ENCODE results near the gene ALOX12B. TPM values are rescaled to one million over a fixed set of nuclear protein-coding genes. Genes with fewer than 3 reads are reported as not detected.

ALOX12B gene
- total RNA-seq, 1 experiment from 2014 or later, result not detected

DNA sequence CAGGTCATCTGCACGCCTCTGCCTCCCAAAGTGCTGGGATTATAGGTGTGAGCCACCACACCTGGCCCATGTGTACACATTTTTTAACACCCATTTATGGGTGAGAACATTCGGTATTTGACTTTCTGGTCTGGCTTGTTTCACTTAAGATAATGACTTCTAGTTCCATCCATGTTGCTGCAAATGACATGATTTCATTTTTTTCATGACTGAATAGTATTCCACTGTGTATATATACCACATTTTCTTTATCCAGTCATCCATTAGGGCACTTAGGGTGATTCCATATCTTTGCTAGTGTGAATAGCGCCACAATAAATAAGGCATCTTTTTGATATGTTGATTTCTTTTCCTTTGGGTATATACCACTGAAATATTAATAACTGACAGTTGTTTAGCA lies 5.6 kb downstream of the ALOX12B start:
- H3K27ac ChIP-seq, result no peak overlapping the region
- H3K9me2 ChIP-seq (ENCODE audit: insufficient read depth), result no peaks in the 10 kb centered on the region
- POLR2A ChIA-PET (ENCODE audit: unreplicated experiment), result no interaction called here
- no peaks in the 10 kb centered on the region for H3K79me2 ChIP-seq (ENCODE audit: low read depth)
- no peak for DNase-seq
- CTCF ChIA-PET, result interaction anchor here (1.0 kb wide), 1 partner anchor 12 kb away, joined by 3 read pairs; no protein-coding TSS in a partner anchor
- no peaks in the 10 kb centered on the region for H3K36me3 ChIP-seq (ENCODE audit: low read depth)
- BruUV-seq (replicated peaks), result no TSS peak
- H2AFZ ChIP-seq, result no peak overlapping the region
- no peaks in the 10 kb centered on the region for H3K27me3 ChIP-seq (ENCODE audit: insufficient read depth, low read depth)
- H3K4me3 ChIP-seq, result no peak overlapping the region
- no peaks in the 10 kb centered on the region for H3K9me3 ChIP-seq (ENCODE audit: insufficient read depth, low read depth)
- no peak overlapping the region for H3K4me2 ChIP-seq
- intact Hi-C loops (cut with micrococcal nuclease; ENCODE audit: unreplicated experiment), result loop anchor here (2.0 kb wide), 2 partner anchors 29 to 37 kb away; partner anchors contain the start of gene ALOXE3
- no peaks in the 10 kb centered on the region for H4K20me1 ChIP-seq (ENCODE audit: insufficient read depth)
- TF ChIP-seq, protein P1, sequence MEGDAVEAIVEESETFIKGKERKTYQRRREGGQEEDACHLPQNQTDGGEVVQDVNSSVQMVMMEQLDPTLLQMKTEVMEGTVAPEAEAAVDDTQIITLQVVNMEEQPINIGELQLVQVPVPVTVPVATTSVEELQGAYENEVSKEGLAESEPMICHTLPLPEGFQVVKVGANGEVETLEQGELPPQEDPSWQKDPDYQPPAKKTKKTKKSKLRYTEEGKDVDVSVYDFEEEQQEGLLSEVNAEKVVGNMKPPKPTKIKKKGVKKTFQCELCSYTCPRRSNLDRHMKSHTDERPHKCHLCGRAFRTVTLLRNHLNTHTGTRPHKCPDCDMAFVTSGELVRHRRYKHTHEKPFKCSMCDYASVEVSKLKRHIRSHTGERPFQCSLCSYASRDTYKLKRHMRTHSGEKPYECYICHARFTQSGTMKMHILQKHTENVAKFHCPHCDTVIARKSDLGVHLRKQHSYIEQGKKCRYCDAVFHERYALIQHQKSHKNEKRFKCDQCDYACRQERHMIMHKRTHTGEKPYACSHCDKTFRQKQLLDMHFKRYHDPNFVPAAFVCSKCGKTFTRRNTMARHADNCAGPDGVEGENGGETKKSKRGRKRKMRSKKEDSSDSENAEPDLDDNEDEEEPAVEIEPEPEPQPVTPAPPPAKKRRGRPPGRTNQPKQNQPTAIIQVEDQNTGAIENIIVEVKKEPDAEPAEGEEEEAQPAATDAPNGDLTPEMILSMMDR (conservative IDR thresholded peaks at IDR 0.05), result no peak
- TF ChIP-seq EZH2 (IDR thresholded peaks at IDR 0.05; ENCODE audit: low read depth), result no peak
- H3K4me1 ChIP-seq (replicated peaks; ENCODE audit: insufficient read depth), result no peaks in the 10 kb centered on the region
- no peaks in the 10 kb centered on the region for H3F3A ChIP-seq (ENCODE audit: insufficient read depth, low read depth)

GRCh38 chr17:8080799-8081219 lies 6.7 kb downstream of the ALOX12B start:
- Histone ChIP-seq H3K27me3 (ENCODE audit: insufficient read depth, low read depth) (no peaks in the 10 kb centered on the region), H3K4me1 (replicated peaks; ENCODE audit: insufficient read depth) (no peaks in the 10 kb centered on the region), H2AFZ (peak overlapping the region; percentile 81; the same call in 1 of the 2 replicates), H3K79me2 (ENCODE audit: low read depth) (no peaks in the 10 kb centered on the region), H3K36me3 (ENCODE audit: low read depth) (no peaks in the 10 kb centered on the region), H3K9me2 (ENCODE audit: insufficient read depth) (no peaks in the 10 kb centered on the region), H3K4me2 (peak overlapping the region; percentile 79), H3K9me3 (ENCODE audit: insufficient read depth, low read depth) (no peaks in the 10 kb centered on the region), H4K20me1 (ENCODE audit: insufficient read depth) (no peaks in the 10 kb centered on the region), H3K27ac (no peak overlapping the region), H3K4me3 (peak overlapping the region; percentile 54), H3F3A (ENCODE audit: insufficient read depth, low read depth) (no peaks in the 10 kb centered on the region)
- no peak for DNase-seq
- BruUV-seq (replicated peaks), result no TSS peak
- intact Hi-C loops (cut with micrococcal nuclease; ENCODE audit: unreplicated experiment), result loop anchor here (1.0 to 2.0 kb wide), 3 partner anchors 30 to 219 kb away; partner anchors contain the start of gene ALOXE3
- TF ChIP-seq, protein P1 (conservative IDR thresholded peaks at IDR 0.05), result no peak
- TF ChIP-seq EZH2 (IDR thresholded peaks at IDR 0.05; ENCODE audit: low read depth), result no peak
- CTCF ChIA-PET, result interaction anchor here (0.6 to 1.0 kb wide), 2 partner anchors 13 to 665 kb away, joined by 3 read pairs; no protein-coding TSS in a partner anchor
- POLR2A ChIA-PET (ENCODE audit: unreplicated experiment), result no interaction called here

DNA sequence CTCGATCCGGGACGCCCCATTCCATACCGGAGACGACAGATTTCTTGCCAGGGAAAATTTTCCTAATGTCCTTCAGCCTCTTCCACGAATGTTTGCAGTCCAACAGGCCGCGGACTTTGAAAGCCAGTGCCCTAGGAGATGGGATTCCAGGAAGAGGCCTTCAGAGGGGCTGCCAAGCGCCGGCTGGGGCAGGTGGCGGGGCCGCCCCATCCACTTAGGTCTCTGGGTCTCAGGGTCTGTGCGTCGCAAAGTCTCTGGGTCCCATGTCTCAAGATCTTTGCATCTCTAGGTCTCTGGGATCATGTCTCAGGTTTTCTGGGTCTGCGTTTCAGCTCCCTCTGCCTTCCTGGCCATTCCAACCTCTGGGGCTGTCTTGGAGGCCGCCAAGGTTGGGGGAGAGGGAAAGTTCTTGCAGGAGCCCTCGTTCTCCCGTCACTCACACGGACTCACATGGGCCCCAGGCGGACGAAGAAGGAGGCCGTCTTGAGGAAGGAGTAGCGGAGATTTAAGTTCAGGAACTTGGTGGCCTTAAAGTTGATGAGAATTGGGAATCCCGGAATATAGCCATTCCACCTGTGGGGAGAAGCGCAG lies 7.2 kb downstream of the ALOX12B start:
- H3K36me3 ChIP-seq (ENCODE audit: low read depth), result no peaks in the 10 kb centered on the region
- no peak for DNase-seq
- ChIA-PET POLR2A (ENCODE audit: unreplicated experiment) (no interaction called here), CTCF (no interaction called here)
- H2AFZ ChIP-seq, result peak overlapping the region; percentile 81
- H3K27me3 ChIP-seq (ENCODE audit: insufficient read depth, low read depth), result no peaks in the 10 kb centered on the region
- H3F3A ChIP-seq (ENCODE audit: insufficient read depth, low read depth), result no peaks in the 10 kb centered on the region
- no peaks in the 10 kb centered on the region for H3K79me2 ChIP-seq (ENCODE audit: low read depth)
- no peaks in the 10 kb centered on the region for H4K20me1 ChIP-seq (ENCODE audit: insufficient read depth)
- H3K9me2 ChIP-seq (ENCODE audit: insufficient read depth), result no peaks in the 10 kb centered on the region
- no peaks in the 10 kb centered on the region for H3K4me1 ChIP-seq (replicated peaks; ENCODE audit: insufficient read depth)
- H3K27ac ChIP-seq, result no peak overlapping the region
- no peaks in the 10 kb centered on the region for H3K9me3 ChIP-seq (ENCODE audit: insufficient read depth, low read depth)
- BruUV-seq (replicated peaks), result no TSS peak
- intact Hi-C loops (cut with micrococcal nuclease; ENCODE audit: unreplicated experiment), result loop anchor here (1.0 to 2.0 kb wide), 3 partner anchors 30 to 220 kb away; partner anchors contain the start of gene ALOXE3
- H3K4me3 ChIP-seq, result peak overlapping the region; percentile 54
- peak overlapping the region; percentile 79 for H3K4me2 ChIP-seq
- no peak for TF ChIP-seq EZH2 (IDR thresholded peaks at IDR 0.05; ENCODE audit: low read depth)
- TF ChIP-seq, protein P1 (conservative IDR thresholded peaks at IDR 0.05), result peak; percentile 43; the same call in 1 of the 2 replicates

Data from PC-9 (cell line).